Neural progenitor cell (in vitro differentiated cells): Measurements from ENCODE around the gene GABBR1. TPM values are rescaled to one million over a fixed set of nuclear protein-coding genes. Genes with fewer than 3 reads are reported as not detected.
A peak's percentile ranks its signal among the peaks of the same experiment; 100 is the strongest.

Source experiments
- DNase-seq: peaks from one replicate; pipeline ENCODE4 v3.0.0-alpha.2; 2016; ENCODE audit warnings: low spot score
- H2AFZ ChIP-seq: fragments of 200-600 bp; sonication (generic); replicated peaks from 2 replicates; pipeline ENCODE4 v1.6.1; 2016; ENCODE audit warnings: antibody characterized with exemption
- H3F3A ChIP-seq: fragments of 200-600 bp; sonication (generic); 2 replicates; pipeline ENCODE4 v1.6.1; 2016; ENCODE audit warnings: antibody characterized with exemption, low read depth
- H3K27ac ChIP-seq: fragments of 200-600 bp; sonication (generic); 2 replicates; pipeline ENCODE4 v1.5.1; 2016; ENCODE audit warnings: mild to moderate bottlenecking
- H3K27me3 ChIP-seq: fragments of 200-600 bp; sonication (generic); 2 replicates; pipeline ENCODE4 v1.6.1; 2016; ENCODE audit warnings: mild to moderate bottlenecking, moderate library complexity
- H3K36me3 ChIP-seq: fragments of 200-600 bp; sonication (generic); 2 replicates; pipeline ENCODE4 v1.5.1; 2016
- H3K4me1 ChIP-seq: fragments of 200-600 bp; sonication (generic); 2 replicates; pipeline ENCODE4 v1.6.1; 2016; ENCODE audit warnings: mixed run types
- H3K4me2 ChIP-seq: fragments of 200-600 bp; sonication (generic); 2 replicates; pipeline ENCODE4 v1.6.1; 2016
- H3K4me3 ChIP-seq: fragments of 200-600 bp; sonication (generic); 2 replicates; pipeline ENCODE4 v1.5.1; 2016
- H3K79me2 ChIP-seq: fragments of 200-600 bp; sonication (generic); 2 replicates; pipeline ENCODE4 v1.6.1; 2016; ENCODE audit warnings: low read depth
- H3K9ac ChIP-seq: fragments of 200-600 bp; sonication (generic); 2 replicates; pipeline ENCODE4 v1.6.1; 2016
- H3K9me3 ChIP-seq: fragments of 200-600 bp; sonication (generic); 2 replicates; pipeline ENCODE4 v1.5.1; 2016; ENCODE audit warnings: low read depth
- H4K20me1 ChIP-seq: fragments of 200-600 bp; sonication (generic); 2 replicates; pipeline ENCODE4 v1.6.1; 2016; ENCODE audit warnings: low read depth
- H3K27ac Mint-ChIP-seq: 3 replicates; pipeline ENCODE4 v1.8.0; 2021; ENCODE audit warnings: mixed read lengths
- H3K27me3 Mint-ChIP-seq: 2 replicates; pipeline ENCODE4 v1.8.0; 2022; ENCODE audit warnings: low read depth, mild to moderate bottlenecking, inconsistent platforms, moderate library complexity, mixed read lengths; ENCODE audit not compliant: insufficient read depth
- H3K36me3 Mint-ChIP-seq: 3 replicates; pipeline ENCODE4 v1.8.0; 2021; ENCODE audit warnings: mixed read lengths
- H3K4me1 Mint-ChIP-seq: 3 replicates; pipeline ENCODE4 v1.8.0; 2021; ENCODE audit warnings: mixed read lengths
- H3K4me3 Mint-ChIP-seq: 3 replicates; pipeline ENCODE4 v1.8.0; 2021; ENCODE audit warnings: mild to moderate bottlenecking, moderate library complexity, mixed read lengths
- H3K9me3 Mint-ChIP-seq: 3 replicates; pipeline ENCODE4 v1.8.0; 2020; ENCODE audit warnings: mixed read lengths
- CTCF ChIP-seq: fragments of 200-600 bp; sonication (generic); IDR thresholded peaks from 2 replicates; pipeline ENCODE4 v1.5.1; 2017; ENCODE audit warnings: antibody characterized with exemption, mild to moderate bottlenecking
- EZH2 ChIP-seq: fragments of 200-600 bp; sonication (generic); IDR thresholded peaks from 2 replicates; pipeline ENCODE4 v1.6.1; 2017; ENCODE audit warnings: antibody characterized with exemption, mild to moderate bottlenecking, moderate library complexity
- EZH2phosphoT487 ChIP-seq: fragments of 200-600 bp; sonication (generic); IDR thresholded peaks from 2 replicates; pipeline ENCODE4 v1.6.1; 2017; ENCODE audit warnings: antibody characterized with exemption
- total RNA-seq: library from RNA; depleted of rRNA; stranded (reverse); fragments of >200 nt; gene quantifications from 2 replicates; pipeline ENCODE4 v1.2.3, GENCODE V29; 2015; ENCODE audit warnings: low replicate concordance

The GABBR1 gene
- total RNA-seq, 1 donor from 2014 or later: 25.4 TPM

- no peaks in the 10 kb centered on the region for H3K36me3 ChIP-seq
- no peaks in the 10 kb centered on the region for H3K79me2 ChIP-seq
- no peak overlapping the region for H3K4me2 ChIP-seq
- Mint-ChIP-seq H3K9me3 (no peaks in the 10 kb centered on the region), H3K4me3 (no peak overlapping the region), H3K27me3 (peaks cover 10% of the 10 kb centered on the region), H3K27ac (no peak overlapping the region), H3K4me1 (peaks cover 14% of the 10 kb centered on the region), H3K36me3 (no peaks in the 10 kb centered on the region)
- H3K27me3 ChIP-seq: no peaks in the 10 kb centered on the region
- H3K9me3 ChIP-seq: no peaks in the 10 kb centered on the region
- no peaks in the 10 kb centered on the region for H4K20me1 ChIP-seq
- no peak overlapping the region for H3K4me3 ChIP-seq
- H3K27ac ChIP-seq: no peak overlapping the region
- no peak overlapping the region for H3K9ac ChIP-seq
- no peak overlapping the region for H2AFZ ChIP-seq
- no peak for DNase-seq
- no peak for TF ChIP-seq EZH2phosphoT487
- no peak for TF ChIP-seq EZH2
- TF ChIP-seq CTCF: no peak
- H3F3A ChIP-seq: peaks cover 22% of the 10 kb centered on the region
- peaks cover 14% of the 10 kb centered on the region for H3K4me1 ChIP-seq
Observed at GRCh38 chr6:29637247-29637646, 4.3 kb upstream of the GABBR1 start.

- Histone ChIP-seq H3K79me2 (peaks cover 9% of the 10 kb centered on the region), H3K9me3 (no peaks in the 10 kb centered on the region), H3F3A (peaks cover 42% of the 10 kb centered on the region), H3K36me3 (no peaks in the 10 kb centered on the region), H3K9ac (no peak overlapping the region), H3K4me2 (peak overlapping the region; percentile 96), H2AFZ (peak overlapping the region; percentile 90), H3K4me3 (peak overlapping the region; percentile 86), H3K4me1 (peaks cover 29% of the 10 kb centered on the region), H3K27me3 (peaks cover 31% of the 10 kb centered on the region), H3K27ac (peak overlapping the region; percentile 2), H4K20me1 (peaks cover 34% of the 10 kb centered on the region)
- TF ChIP-seq CTCF: no peak
- TF ChIP-seq EZH2phosphoT487: no peak
- no peak for TF ChIP-seq EZH2
- Mint-ChIP-seq H3K9me3 (no peaks in the 10 kb centered on the region), H3K4me1 (peaks cover 45% of the 10 kb centered on the region), H3K4me3 (peak overlapping the region; percentile 90), H3K36me3 (no peaks in the 10 kb centered on the region), H3K27ac (peak overlapping the region; percentile 93), H3K27me3 (peaks cover 18% of the 10 kb centered on the region)
- DNase-seq: no peak
Observed at GRCh38 chr6:29633534-29633905, 537 bp upstream of the GABBR1 start.

- TF ChIP-seq EZH2 (no peak), CTCF (no peak), EZH2phosphoT487 (no peak)
- Histone ChIP-seq H3K4me1 (peaks cover 31% of the 10 kb centered on the region), H3K9me3 (no peaks in the 10 kb centered on the region), H3K27me3 (peaks cover 31% of the 10 kb centered on the region), H3K9ac (peak overlapping the region; percentile 41), H3K27ac (peak overlapping the region; percentile 2), H3K36me3 (no peaks in the 10 kb centered on the region), H4K20me1 (peaks cover 36% of the 10 kb centered on the region), H3K4me3 (peak overlapping the region; percentile 86), H3K79me2 (peaks cover 15% of the 10 kb centered on the region), H3F3A (peaks cover 53% of the 10 kb centered on the region), H2AFZ (peak overlapping the region; percentile 90), H3K4me2 (peak overlapping the region; percentile 96)
- peak overlapping the region; percentile 33 for H3K27ac Mint-ChIP-seq
- no peaks in the 10 kb centered on the region for H3K36me3 Mint-ChIP-seq
- peak; percentile 78 for DNase-seq
- no peaks in the 10 kb centered on the region for H3K9me3 Mint-ChIP-seq
- peaks cover 18% of the 10 kb centered on the region for H3K27me3 Mint-ChIP-seq
- H3K4me3 Mint-ChIP-seq: peak overlapping the region; percentile 89
- peaks cover 46% of the 10 kb centered on the region for H3K4me1 Mint-ChIP-seq
Observed at GRCh38 chr6:29631860-29632731, 887 bp downstream of the GABBR1 start.
